ENCODE results near the gene TIMM21.
A peak's percentile ranks its signal among the peaks of the same experiment; 100 is the strongest.

Gene TIMM21

GRCh38 chr18:74115046-74115445 lies 33.3 kb upstream of the TIMM21 start:
- TF ChIP-seq, protein P1, sequence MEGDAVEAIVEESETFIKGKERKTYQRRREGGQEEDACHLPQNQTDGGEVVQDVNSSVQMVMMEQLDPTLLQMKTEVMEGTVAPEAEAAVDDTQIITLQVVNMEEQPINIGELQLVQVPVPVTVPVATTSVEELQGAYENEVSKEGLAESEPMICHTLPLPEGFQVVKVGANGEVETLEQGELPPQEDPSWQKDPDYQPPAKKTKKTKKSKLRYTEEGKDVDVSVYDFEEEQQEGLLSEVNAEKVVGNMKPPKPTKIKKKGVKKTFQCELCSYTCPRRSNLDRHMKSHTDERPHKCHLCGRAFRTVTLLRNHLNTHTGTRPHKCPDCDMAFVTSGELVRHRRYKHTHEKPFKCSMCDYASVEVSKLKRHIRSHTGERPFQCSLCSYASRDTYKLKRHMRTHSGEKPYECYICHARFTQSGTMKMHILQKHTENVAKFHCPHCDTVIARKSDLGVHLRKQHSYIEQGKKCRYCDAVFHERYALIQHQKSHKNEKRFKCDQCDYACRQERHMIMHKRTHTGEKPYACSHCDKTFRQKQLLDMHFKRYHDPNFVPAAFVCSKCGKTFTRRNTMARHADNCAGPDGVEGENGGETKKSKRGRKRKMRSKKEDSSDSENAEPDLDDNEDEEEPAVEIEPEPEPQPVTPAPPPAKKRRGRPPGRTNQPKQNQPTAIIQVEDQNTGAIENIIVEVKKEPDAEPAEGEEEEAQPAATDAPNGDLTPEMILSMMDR (IDR thresholded peaks at IDR 0.05; ENCODE audit: low read length, missing control alignments), result no peak
- H3K4me3 ChIP-seq (replicated peaks; ENCODE audit: low read depth, low read length), result no peak overlapping the region
- DNase-seq (ENCODE audit: low read depth), result peak; percentile 10

GRCh38 chr18:74116633-74117554 lies 31.4 kb upstream of the TIMM21 start:
- no peak overlapping the region for H3K4me3 ChIP-seq (replicated peaks; ENCODE audit: low read depth, low read length)
- TF ChIP-seq, protein P1 (IDR thresholded peaks at IDR 0.05; ENCODE audit: low read length, missing control alignments), result peak; percentile 81
- peak; percentile 66 for DNase-seq (ENCODE audit: low read depth)

GRCh38 chr18:74123200-74123599 lies 25.1 kb upstream of the TIMM21 start:
- no peak for DNase-seq (ENCODE audit: low read depth)
- TF ChIP-seq, protein P1 (IDR thresholded peaks at IDR 0.05; ENCODE audit: low read length, missing control alignments), result no peak

DNA sequence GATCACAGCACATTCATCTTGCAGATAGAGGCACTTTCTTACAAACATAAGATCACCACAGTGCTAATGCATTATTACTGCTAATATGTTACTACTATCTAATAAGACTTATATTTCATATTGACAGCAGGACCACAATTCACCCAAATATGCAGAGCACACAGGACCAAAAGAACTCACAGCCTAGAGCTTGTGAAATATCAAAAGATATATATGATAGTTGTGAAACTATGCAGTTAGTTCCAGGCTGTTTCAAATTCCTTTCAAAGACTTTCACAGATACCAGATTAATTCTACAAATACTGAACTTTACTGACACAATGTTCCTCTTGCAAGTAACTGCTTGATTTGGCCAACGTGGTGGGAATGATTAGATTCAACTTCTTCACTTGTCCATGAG lies 23.7 kb upstream of the TIMM21 start:
- no peak for DNase-seq (ENCODE audit: low read depth)
- H3K4me3 ChIP-seq (replicated peaks; ENCODE audit: low read depth, low read length), result no peak overlapping the region
- TF ChIP-seq, protein P1 (IDR thresholded peaks at IDR 0.05; ENCODE audit: low read length, missing control alignments), result no peak

More at GRCh38 chr18:74123200-74123599, 25.1 kb upstream of the TIMM21 start:
- no peak overlapping the region for H3K4me3 ChIP-seq (replicated peaks; ENCODE audit: low read depth, low read length)

DNA sequence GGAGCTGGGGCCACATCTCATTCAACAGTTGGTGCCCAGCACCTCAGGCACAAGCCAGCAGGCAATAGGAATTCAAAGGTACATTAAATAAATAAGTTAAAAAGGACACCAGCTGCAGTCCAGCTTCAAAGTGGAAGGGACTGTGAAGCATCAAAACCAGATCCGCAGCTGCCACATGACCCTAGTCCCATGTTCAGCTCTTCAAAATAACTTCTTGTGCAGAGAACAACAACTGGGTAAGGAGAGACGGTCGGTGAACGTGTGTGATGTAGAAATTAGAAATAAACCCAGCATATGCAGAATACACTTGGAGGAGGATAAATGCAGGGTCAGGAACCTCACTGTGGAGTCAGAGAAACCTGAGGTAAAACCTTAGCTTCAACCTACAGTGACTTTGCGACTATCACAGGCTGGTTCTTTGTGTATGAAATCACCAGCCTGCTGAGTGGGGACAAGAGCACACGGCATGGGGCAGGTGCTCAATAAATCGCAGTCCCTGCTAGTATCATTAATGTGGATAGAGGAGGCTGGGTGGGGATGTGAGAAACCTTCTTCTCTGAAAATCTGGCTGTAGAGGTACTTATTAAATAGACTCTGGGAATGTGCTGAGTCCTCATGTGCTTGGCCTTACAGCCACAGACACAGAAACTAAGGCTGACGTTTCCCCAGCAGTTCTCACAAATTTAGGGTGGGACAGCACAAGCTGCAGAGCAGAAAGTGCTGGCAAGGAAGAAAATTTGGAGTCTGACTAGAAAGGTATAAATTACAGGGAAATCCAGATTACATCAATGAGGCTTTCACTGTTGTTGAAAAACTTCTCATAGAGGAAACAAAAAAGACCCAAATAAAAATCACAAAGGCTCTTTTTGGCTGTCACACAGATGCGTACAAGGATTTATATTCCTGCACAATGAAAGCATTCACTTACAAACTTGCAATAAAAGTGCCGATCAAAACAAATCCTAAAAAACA lies 21.4 kb upstream of the TIMM21 start:
- no peak for DNase-seq (ENCODE audit: low read depth)
- TF ChIP-seq, protein P1 (IDR thresholded peaks at IDR 0.05; ENCODE audit: low read length, missing control alignments), result no peak
- H3K4me3 ChIP-seq (replicated peaks; ENCODE audit: low read depth, low read length), result no peak overlapping the region

DNA sequence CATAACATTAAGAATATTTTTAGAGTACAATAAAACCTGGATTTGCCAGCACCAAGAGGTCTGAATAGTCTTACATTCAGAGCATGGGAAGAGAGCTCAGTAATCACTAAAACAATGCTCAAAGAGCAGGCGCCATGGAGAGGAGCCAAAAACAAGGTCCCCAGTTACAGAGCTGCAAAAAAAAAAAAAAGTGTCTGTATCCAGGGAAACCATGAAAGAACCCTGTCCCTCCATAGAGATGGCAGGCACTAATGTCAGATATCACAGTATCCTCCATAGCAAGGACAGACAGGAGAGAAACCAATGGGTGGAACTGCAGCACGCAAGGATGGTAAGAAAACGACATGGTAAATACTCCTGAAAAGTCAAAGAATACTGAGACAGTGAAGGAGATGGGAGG lies 20.2 kb upstream of the TIMM21 start:
- no peak overlapping the region for H3K4me3 ChIP-seq (replicated peaks; ENCODE audit: low read depth, low read length)
- no peak for DNase-seq (ENCODE audit: low read depth)
- TF ChIP-seq, protein P1 (IDR thresholded peaks at IDR 0.05; ENCODE audit: low read length, missing control alignments), result no peak

All from fibroblast of pulmonary artery (primary cell).